Endometrial microvascular endothelial cells (primary cell): Measurements from ENCODE around the gene CACFD1. TPM values are rescaled to one million over a fixed set of nuclear protein-coding genes. Genes with fewer than 3 reads are reported as not detected.

Experiments used
- in situ Hi-C: cut with HindIII; loops from 2 replicates; pipeline ENCODE4 v1.10.0; 2017; ENCODE audit warnings: low sequenced_read_pairs, low pct_unique_long_range_greater_than_20kb; ENCODE audit errors: inconsistent ontology term
- total RNA-seq: library from RNA; depleted of rRNA; stranded (reverse); fragments of >200 nt; gene quantifications from one replicate; pipeline ENCODE4 v1.2.3, GENCODE V29; 2015; ENCODE audit errors: inconsistent ontology term

CACFD1 gene
- 2.8 TPM for total RNA-seq

- in situ Hi-C loops: no loop called here
Measured at GRCh38 chr9:133459476-133460404, at the start of gene CACFD1. Gene CACFD1, plus strand, starts transcription at chr9:133459978. Its CDS starts 89 bp downstream, at chr9:133460067.

DNA sequence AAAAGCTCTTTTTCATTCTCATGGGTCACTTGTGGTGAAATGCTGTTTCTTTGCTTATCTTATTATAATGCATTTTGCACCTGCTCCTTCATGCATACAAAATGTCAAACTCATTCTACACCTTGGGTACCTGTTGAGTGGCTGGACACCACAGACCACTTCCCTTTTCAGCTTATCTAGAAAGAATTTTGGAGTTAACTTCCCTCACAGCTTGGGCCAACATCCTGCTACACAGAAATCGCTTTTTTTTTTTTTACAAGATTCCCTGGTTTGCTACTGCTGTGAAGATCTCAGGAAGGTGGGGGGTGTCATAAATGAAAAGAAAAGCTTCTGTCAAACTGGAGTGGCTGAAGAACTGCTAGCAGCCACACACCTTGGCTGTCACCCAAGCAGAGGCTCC is 44.6 kb upstream of the CACFD1 start:
- in situ Hi-C loops: loop anchor here (5.0 kb wide), 1 partner anchor 38 kb away; the partner anchor contains the start of genes STKLD1 and SURF4

DNA sequence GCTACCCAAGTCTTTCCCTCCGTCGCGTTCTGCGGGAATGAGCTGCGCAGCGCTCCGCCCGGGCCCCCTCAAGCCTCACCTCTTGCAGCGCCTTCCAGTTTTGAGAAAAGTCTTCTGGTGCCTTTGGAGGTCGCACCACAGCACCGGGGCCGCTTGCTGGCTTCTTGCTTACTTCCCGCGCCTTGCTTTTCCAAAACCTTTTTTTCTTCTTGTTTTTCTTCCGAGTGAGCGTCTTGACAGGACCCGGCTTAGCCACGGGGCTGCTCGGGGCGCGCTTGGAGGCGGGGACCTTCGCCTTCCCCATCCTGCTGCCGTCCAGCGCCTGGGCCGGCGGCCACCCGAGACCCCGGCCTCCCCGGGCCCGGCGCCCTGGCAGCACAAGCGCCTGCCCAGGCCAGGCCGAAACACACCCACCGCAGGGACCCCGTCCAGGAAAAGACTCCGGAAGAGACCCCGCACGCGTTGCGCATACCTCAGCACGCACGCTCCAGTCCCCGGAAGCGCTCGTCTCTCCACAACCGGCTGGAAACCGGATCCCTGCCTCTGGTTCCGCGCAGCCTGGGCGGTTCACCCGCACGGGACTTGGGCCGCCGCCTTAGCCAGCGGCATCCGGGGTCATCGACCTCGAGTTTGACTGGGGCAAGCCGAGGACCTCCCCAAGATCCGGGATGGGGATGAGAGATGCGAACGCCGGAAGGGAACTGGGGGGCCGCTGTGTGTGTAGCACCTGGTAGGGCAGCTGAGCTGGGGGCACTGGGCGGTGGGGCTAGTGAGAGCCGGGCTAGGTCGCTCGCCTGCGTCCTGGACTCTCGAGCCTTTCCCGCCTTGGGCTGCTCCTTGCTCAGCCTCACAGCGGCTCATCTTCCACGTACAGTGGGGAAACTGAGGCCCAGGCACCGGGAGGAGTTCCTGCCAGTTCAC is 42.0 kb upstream of the CACFD1 start, which contains the start of gene REXO4:
REXO4 (minus strand) TSS at position 470 of the 921 bp plus-strand sequence; CDS start at position 304, 166 bp downstream.
- in situ Hi-C loops: loop anchor here (5.0 kb wide), 1 partner anchor 40 kb away; the partner anchor contains the start of genes STKLD1 and SURF4

DNA sequence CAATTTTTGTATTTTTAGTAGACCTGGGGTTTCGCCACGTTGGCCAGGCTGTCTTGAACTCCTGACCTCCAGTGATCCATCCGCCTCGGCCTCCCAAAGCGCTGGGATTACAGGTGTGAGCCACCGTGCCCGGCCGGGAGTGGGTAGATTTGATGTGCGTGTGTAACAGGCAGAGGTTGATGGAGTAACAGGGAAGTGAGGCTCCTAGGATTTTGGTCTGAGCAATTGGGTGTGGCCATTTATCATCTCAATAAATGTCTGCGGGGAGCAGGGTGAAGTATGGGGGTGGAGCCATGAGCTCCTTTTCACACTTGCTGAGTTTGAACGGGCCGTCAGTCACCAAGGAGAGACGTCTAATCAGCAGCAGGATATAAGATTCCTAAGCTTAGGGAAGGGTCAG is 40.8 kb upstream of the CACFD1 start:
- in situ Hi-C loops: loop anchor here (5.0 kb wide), 1 partner anchor 42 kb away; the partner anchor contains the start of genes STKLD1 and SURF4

DNA sequence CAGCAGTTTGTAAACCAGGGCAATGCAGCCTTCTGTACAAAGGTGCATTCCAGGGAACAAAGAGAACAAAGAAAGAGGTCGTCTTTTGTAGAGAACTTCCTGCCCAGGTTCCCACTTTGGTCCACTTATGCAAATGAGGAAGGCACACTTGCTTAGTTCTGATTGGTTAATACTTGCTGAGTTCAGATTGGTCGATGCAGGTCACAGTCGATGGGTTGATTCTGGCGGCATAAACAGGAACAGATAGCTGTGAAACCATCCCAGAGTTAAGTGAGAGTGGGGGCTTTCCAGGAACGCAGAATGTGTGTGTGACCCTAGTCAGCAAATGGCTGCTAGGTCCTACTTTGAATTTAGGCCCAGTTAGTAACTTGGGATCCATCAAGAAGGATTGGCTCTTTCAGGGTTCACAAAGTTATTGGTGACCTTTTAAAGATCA is 39.4 kb upstream of the CACFD1 start:
- in situ Hi-C loops: no loop called here

GRCh38 chr9:133421615-133422542 is 37.9 kb upstream of the CACFD1 start, which contains the start of gene ADAMTS13:
Gene ADAMTS13, plus strand, starts transcription at chr9:133422367. Its CDS starts 77 bp downstream, at chr9:133422444.
- in situ Hi-C loops: no loop called here

GRCh38 chr9:133423216-133423615 is 36.6 kb upstream of the CACFD1 start:
- in situ Hi-C loops: no loop called here

- in situ Hi-C loops: no loop called here
Measured at GRCh38 chr9:133424187-133424586, 35.6 kb upstream of the CACFD1 start.

DNA sequence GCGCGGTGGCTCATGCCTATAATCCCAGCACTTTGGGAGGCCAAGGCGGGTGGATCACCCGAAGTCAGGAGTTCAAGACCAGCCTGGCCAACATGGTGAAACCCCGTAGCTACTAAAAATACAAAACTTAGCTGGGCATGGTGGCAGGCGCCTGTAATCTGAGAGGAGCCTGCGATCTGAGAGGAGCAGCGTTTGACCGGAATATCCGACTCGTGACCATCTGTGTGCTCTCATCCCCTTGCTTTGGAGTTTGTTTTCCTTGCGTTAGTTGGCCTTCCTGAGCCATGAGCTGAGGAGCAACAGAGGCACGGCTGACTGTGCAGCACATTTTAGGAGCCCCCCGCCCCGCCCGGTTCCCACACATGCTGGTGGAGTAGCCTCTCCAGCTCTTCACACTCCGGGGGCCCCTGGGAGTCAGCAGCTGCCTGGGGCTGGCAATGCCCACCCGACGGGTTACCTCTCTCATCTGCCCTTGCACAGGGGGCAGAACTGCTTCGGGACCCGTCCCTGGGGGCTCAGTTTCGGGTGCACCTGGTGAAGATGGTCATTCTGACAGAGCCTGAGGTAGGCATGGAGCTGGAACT is 34.6 kb upstream of the CACFD1 start:
- in situ Hi-C loops: no loop called here

- in situ Hi-C loops: no loop called here
Measured at GRCh38 chr9:133426011-133426410, 33.8 kb upstream of the CACFD1 start.

DNA sequence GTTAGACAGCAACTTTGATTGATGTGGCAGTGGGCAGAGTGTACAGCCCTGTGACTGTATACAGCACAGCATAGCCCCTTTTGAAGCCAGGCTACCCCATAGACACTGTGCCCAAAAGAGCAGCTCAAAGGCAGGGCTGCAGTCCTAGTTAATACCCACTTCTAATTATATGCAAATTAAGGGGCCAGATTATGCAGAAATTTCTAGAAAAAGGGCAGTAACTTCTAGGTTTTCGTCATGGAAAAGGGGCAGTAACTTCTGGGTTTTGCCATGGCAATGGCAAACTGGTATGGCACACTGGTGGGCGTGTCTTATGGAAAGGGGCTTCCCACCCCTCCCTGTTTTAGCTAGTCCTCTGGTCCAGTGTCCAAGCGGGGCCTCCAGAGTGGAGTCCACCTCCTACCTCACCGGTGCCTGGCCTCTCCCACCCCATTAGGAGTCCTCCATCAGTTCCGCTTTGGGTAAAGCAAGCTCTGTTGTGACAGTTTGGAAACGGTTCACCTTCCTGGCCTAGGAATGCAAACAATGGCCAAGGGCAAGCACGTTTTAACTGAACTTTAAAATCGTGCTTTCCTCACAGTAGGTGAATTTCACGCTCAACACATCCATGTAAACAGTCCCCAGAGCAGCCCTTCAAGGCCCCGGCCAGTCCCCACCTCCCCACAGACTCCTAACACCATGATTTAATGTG is 32.0 kb upstream of the CACFD1 start:
- in situ Hi-C loops: no loop called here

GRCh38 chr9:133428617-133429101 is 31.1 kb upstream of the CACFD1 start:
- in situ Hi-C loops: no loop called here

DNA sequence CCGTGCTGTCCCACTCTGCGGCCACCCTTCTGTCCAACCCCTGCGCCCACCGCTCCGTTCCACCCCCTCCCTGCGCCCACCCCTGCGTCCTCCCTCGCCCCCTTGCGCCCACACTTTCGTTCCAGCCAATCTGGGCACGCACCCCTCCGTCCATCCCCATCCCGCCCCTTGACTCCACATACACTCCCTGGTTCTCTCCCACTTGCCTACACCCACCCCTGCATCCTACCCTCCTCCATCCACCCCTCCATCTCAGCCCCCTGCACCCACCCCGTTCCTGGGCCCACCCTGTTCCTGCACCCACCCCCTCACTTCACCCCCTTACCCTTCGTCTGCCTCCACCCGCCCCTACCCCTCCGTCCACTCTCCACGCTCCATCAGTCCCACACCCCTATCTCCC is 30.6 kb upstream of the CACFD1 start:
- in situ Hi-C loops: no loop called here

DNA sequence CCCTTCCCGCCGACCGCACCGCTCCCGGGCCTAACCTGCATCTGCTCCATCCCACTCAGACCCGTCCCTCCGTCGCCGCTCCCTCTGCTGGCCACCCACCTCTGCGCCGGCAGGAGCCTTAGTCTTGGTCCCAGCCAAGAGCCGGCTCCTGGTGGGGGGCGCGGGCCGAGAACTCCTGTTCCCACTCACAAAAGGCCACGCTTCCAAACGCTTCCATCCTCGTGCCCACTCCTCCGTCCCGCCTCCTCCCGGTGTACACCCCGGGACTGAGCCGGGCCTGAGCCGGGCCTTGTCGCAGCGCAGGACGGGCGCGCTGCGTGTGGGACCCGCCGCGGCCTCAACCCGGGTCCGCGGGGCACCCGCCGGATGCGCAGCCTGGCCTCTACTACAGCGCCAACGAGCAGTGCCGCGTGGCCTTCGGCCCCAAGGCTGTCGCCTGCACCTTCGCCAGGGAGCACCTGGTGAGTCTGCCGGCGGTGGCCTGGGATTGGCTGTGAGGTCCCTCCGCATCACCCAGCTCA is 30.1 kb upstream of the CACFD1 start:
- in situ Hi-C loops: no loop called here

GRCh38 chr9:133430244-133430643 is 29.5 kb upstream of the CACFD1 start:
- in situ Hi-C loops: no loop called here

DNA sequence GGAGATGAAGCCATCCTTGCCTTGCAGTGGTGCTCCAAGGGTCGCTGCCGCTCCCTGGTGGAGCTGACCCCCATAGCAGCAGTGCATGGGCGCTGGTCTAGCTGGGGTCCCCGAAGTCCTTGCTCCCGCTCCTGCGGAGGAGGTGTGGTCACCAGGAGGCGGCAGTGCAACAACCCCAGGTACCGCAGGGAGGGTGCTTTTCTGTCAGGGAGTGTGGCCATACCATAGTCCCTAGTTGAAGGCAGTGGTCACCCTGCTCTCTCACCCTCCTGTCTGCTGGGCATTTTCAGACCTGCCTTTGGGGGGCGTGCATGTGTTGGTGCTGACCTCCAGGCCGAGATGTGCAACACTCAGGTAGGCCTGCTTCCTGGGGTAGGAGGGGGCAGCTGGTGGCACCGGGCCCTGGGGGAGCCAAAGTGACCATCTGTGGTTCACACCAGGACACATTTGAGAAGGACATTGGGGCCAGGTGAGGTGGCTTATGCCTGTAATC is 26.4 kb upstream of the CACFD1 start:
- in situ Hi-C loops: no loop called here

DNA sequence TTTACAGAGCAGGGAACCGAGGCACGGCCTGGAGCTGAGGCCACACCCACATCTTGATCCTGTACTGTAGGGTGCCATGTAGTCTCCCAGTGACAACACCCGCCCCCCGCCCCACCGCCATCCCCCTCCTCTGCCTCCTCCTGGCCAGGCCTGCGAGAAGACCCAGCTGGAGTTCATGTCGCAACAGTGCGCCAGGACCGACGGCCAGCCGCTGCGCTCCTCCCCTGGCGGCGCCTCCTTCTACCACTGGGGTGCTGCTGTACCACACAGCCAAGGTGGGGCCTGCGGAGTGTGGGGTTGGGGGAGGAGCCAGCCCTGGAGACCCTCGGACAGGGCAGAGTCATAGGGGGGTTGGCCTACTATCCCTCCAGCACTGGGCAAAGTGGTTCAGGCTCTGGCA is 23.1 kb upstream of the CACFD1 start:
- in situ Hi-C loops: no loop called here
